ENCODE data around the gene OR11H7.

GRCh38 chr14:20180486-20180885 lies 48.3 kb upstream of the OR11H7 start:
- TF ChIP-seq POLR2A (IDR thresholded peaks at IDR 0.05): no peak
- no peak for TF ChIP-seq CTCF (IDR thresholded peaks at IDR 0.05)
